Activated naive CD8-positive, alpha-beta T cell treated with anti-CD3 and anti-CD28 coated beads, Interleukin-2, amount 50 U/mL, for 24 hours (primary cell): ENCODE data around the gene VPS13D.
A peak's percentile ranks its signal among the peaks of the same experiment; 100 is the strongest.

ENCODE experiments used
- ATAC-seq: fragments of 150-1000 bp; cut with Tn5 transposase; one replicate; pipeline ENCODE4 v1.10.0; 2021
- DNase-seq: peaks from one replicate; pipeline ENCODE4 v3.0.0; 2021
- H3K27ac Mint-ChIP-seq: one replicate; pipeline ENCODE4 v1.8.0; 2021; ENCODE audit warnings: mild to moderate bottlenecking, mixed read lengths
- H3K27me3 Mint-ChIP-seq: one replicate; pipeline ENCODE4 v1.8.0; 2021; ENCODE audit warnings: mixed read lengths
- H3K36me3 Mint-ChIP-seq: one replicate; pipeline ENCODE4 v1.8.0; 2021; ENCODE audit warnings: low read depth, mixed read lengths
- H3K4me1 Mint-ChIP-seq: one replicate; pipeline ENCODE4 v1.8.0; 2021; ENCODE audit warnings: mixed read lengths
- H3K4me3 Mint-ChIP-seq: one replicate; pipeline ENCODE4 v1.8.0; 2021; ENCODE audit warnings: mild to moderate bottlenecking, moderate library complexity, mixed read lengths
- H3K9me3 Mint-ChIP-seq: one replicate; pipeline ENCODE4 v1.8.0; 2021; ENCODE audit warnings: mixed read lengths

Gene VPS13D

DNA sequence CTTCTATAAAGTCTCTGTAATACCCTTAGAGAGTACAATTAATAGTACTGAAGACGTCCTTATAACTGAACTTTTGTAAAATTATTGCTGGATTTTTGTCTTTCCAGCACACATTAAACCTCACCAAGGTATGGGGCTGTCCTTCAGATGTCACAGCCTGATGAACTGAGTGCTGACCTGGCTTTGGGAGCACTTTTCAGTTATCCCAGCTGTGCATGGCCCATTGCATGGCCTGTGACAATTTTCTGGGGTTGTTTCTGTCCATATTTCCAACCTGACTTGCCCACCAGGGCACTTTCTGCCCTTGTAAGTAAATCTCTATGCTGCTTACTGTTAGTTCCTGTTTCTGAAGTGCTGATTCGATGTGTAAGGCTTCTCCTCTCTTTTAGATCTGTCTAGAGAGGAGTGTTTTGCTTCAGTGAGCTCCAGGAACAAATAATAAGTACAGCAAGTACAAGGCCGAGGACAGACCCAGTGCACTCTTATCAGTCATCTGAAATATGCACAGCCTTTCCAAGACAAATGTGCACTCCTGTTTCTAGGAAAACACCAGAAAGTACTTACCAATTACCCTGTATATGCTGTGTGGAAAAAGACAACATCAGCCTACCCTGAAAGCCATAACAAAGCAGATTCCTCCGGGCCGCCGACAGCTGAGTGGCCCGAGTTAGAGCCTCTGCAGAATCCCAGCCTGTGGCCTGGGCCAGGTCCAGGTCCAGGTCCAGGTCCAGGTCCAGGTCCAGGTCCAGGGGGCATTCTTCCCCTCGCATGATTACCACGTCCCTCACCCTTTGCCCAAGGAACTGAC lies 266.5 kb downstream of the VPS13D start:
- Mint-ChIP-seq H3K4me3 (no peak overlapping the region), H3K27ac (no peak overlapping the region), H3K36me3 (peaks cover 42% of the 10 kb centered on the region), H3K4me1 (peaks cover 38% of the 10 kb centered on the region), H3K27me3 (no peaks in the 10 kb centered on the region), H3K9me3 (no peaks in the 10 kb centered on the region)
- ATAC-seq (no peak), DNase-seq (no peak)

DNA sequence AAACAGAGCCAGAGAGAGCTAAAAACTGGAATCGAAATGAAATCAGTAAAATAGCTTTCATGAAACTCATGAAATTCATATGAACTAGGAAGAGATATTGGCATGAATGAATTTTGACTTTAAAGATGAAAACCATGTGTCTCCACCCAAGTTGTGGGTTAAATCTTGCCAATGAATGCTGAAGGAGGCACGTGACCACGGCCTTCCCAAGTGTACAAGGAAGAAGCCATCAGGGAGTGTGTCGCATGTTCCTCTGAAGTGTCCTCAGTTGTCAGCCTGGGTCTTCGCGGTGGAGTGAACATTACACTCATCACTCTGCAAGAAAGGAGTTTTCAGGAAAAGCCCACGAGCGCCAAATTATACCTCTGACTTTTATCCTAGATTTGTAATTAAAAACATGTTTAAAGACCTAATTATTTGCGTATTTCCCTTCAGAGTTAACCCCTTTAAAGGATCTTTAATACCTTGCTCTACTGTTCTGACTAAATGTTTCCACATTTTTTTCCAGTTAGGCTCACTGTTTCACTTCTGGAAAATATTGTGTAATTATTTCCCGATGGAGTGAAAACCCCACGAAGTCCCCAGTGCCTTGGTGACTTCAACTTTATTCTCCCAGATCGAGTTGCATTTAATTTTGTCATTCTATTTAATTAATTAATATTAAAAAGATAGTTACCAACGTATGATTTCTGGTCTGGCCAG lies 269.9 kb downstream of the VPS13D start:
- no peaks in the 10 kb centered on the region for H3K27me3 Mint-ChIP-seq
- H3K4me3 Mint-ChIP-seq: no peak overlapping the region
- H3K27ac Mint-ChIP-seq: peak overlapping the region; percentile 85
- no peaks in the 10 kb centered on the region for H3K9me3 Mint-ChIP-seq
- ATAC-seq (no peak), DNase-seq (no peak)
- peaks cover 64% of the 10 kb centered on the region for H3K4me1 Mint-ChIP-seq
- peaks cover 45% of the 10 kb centered on the region for H3K36me3 Mint-ChIP-seq

DNA sequence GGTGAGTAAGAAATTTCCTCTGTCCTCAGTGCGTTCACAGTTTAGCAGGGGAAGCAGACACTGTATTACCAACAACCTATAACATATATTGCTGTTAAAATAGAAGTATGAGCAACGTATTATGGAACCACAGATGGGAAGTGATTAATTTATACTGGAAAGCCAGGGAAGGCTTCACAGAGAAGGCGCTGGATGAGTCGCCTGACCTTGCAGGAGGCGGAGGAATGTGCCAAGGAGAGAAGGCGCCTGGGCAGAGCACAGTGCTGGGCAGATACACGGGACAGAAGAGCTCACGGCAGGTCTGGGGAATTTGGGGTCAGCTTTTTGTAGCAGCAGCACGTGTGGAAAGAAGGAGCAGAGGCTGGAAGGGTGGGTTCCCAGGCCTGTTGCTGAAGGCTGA lies 271.8 kb downstream of the VPS13D start:
- Mint-ChIP-seq H3K4me3 (peak overlapping the region; percentile 9), H3K36me3 (peaks cover 54% of the 10 kb centered on the region), H3K27ac (peak overlapping the region; percentile 93), H3K9me3 (no peaks in the 10 kb centered on the region), H3K27me3 (no peaks in the 10 kb centered on the region), H3K4me1 (peaks cover 68% of the 10 kb centered on the region)
- DNase-seq (no peak), ATAC-seq (no peak)

DNA sequence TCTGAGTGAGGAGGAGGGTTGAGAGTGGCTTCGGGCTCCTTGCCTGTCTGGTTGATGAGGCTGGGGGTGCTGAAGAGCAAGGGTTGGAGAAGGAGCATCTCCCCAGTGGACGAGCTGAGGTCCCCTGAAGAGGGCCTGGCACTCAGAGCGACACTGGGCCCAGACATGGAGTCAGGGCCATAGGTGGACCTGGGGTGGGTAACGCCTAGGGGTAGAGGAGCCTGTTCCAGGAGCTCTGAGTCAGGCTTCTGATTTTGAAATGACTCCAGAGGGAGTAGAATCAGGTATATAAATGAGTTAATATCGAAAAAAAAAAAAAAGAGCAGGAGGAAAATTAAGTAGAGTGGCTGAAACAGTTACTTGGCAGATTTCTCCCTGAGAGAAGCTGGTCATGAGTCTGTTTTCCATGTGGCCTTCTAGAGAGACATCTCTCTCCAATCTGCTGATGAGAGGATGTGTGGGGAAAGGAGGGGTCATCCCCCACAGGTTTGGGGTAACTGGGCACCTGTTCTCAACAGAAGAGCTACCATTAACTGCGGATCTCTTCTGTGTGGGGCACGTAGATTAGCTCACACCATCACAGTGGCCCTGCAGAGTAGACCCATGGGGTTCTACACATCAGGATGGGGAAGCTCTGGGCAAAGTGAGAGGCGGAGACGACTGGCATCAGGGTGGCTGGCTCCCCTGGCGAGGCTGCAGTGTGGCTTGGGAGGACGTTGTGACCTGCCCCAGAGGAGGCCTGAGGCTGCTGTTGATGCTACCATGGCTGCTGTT lies 272.7 kb downstream of the VPS13D start:
- no peaks in the 10 kb centered on the region for H3K27me3 Mint-ChIP-seq
- H3K36me3 Mint-ChIP-seq: peaks cover 50% of the 10 kb centered on the region
- no peaks in the 10 kb centered on the region for H3K9me3 Mint-ChIP-seq
- DNase-seq (no peak), ATAC-seq (peak; percentile 91)
- peak overlapping the region; percentile 22 for H3K4me3 Mint-ChIP-seq
- peaks cover 66% of the 10 kb centered on the region for H3K4me1 Mint-ChIP-seq
- H3K27ac Mint-ChIP-seq: peak overlapping the region; percentile 93

DNA sequence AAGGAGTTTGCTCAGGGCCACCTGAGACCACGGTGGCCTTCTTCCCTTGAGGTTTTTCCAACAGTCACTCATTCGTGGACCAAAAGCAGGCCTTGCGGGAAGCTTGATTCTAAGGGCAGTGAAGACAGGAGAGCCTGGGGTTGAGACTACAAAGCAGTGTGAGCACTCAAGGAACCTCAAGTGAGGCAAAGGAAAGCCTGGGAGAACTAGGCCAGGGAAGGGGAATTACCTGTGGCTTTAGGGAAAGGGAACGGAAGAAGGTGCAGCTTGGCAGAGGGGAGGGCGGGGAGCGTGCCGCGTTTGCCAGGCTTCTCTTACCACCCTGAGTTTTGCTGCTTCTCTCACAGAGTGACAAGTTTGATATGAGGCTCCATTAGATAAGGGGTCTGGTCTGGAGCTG lies 273.9 kb downstream of the VPS13D start:
- no peak for ATAC-seq
- H3K4me3 Mint-ChIP-seq: no peak overlapping the region
- H3K36me3 Mint-ChIP-seq: peaks cover 47% of the 10 kb centered on the region

DNA sequence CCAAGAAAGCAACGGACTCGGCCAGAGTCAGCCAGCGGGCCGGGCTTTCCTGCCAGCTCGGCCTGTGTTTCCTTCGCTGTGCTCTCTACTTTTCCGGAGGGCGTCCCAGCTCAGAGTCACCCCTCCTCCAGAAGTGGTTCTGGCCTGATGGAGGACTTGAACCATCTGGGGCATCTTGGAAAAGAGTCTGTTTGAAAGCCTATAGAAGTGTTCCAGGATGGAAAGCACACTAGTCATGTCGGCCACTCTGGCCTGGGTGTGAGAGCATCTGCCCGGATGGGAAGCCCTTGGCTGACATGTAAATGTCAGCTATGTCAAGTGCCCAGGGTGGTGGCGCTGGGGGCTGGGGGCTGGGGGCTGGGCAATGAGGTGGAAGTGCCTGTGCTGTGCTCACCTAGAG lies 274.8 kb downstream of the VPS13D start:
- Mint-ChIP-seq H3K4me1 (peaks cover 75% of the 10 kb centered on the region), H3K27me3 (no peaks in the 10 kb centered on the region), H3K36me3 (peaks cover 46% of the 10 kb centered on the region), H3K27ac (no peak overlapping the region), H3K4me3 (no peak overlapping the region), H3K9me3 (no peaks in the 10 kb centered on the region)
- ATAC-seq (no peak), DNase-seq (no peak)

More for the DNA sequence above, 273.9 kb downstream of the VPS13D start:
- Mint-ChIP-seq H3K4me1 (peaks cover 76% of the 10 kb centered on the region), H3K27me3 (no peaks in the 10 kb centered on the region), H3K27ac (peak overlapping the region; percentile 61), H3K9me3 (no peaks in the 10 kb centered on the region)
- no peak for DNase-seq

DNA sequence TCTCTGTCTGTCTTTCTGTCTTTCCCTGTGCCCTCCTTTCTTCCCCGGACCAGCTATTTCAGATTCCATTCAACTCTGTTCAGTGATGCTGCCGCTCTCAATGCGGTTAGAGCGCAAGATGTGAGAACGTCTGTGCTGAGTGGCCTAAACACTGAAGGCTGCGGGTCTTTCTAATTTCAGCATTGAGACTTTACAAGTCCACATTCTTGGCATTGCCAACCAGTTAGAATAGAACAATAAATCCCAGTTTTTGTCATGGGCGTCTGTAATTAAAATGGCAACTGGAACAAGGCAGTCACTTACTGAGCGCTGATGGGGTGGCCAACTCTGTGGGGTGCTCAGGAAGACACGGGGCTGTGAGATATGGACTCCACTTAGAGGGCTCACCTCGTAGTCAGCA lies 275.4 kb downstream of the VPS13D start:
- DNase-seq (no peak), ATAC-seq (no peak)
- Mint-ChIP-seq H3K9me3 (no peaks in the 10 kb centered on the region), H3K4me3 (no peak overlapping the region), H3K27me3 (no peaks in the 10 kb centered on the region), H3K36me3 (peaks cover 46% of the 10 kb centered on the region), H3K27ac (peak overlapping the region; percentile 55), H3K4me1 (peaks cover 75% of the 10 kb centered on the region)

DNA sequence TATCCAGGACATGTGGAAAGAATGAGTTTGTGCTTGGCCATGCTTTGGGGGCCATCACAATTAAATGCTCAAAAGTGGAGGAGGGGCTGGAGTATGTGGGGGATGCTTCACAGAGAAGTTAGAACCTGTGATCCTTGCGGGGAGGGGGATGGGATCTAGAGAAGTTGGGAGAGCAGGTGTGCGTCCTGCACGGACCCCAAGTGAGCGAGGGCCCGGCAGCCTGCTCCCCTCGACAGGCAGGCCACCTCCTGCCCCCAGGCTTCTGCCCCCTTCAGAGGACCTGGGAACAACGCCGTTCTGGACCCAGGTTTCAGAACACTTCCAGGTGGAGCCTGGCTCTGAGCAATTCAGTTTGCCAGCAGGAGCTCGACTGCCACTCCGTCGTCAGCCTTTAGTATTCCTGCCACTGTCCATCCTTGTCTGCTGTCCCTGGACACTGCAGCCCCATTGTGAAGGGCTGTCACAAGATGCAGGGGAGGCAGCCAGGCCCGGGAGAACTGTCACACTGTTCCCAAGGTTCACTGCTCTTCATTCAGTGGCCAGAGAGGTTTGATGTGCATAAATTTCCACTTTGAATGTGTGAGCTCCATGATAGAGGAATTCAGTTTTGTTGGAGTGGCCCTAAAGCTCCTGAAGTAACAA lies 275.9 kb downstream of the VPS13D start:
- peaks cover 2% of the 10 kb centered on the region for H3K27me3 Mint-ChIP-seq
- ATAC-seq: no peak
- H3K27ac Mint-ChIP-seq: peak overlapping the region; percentile 59
- peaks cover 76% of the 10 kb centered on the region for H3K4me1 Mint-ChIP-seq
- no peaks in the 10 kb centered on the region for H3K9me3 Mint-ChIP-seq
- H3K4me3 Mint-ChIP-seq: no peak overlapping the region
- H3K36me3 Mint-ChIP-seq: peaks cover 51% of the 10 kb centered on the region
- no peak for DNase-seq

DNA sequence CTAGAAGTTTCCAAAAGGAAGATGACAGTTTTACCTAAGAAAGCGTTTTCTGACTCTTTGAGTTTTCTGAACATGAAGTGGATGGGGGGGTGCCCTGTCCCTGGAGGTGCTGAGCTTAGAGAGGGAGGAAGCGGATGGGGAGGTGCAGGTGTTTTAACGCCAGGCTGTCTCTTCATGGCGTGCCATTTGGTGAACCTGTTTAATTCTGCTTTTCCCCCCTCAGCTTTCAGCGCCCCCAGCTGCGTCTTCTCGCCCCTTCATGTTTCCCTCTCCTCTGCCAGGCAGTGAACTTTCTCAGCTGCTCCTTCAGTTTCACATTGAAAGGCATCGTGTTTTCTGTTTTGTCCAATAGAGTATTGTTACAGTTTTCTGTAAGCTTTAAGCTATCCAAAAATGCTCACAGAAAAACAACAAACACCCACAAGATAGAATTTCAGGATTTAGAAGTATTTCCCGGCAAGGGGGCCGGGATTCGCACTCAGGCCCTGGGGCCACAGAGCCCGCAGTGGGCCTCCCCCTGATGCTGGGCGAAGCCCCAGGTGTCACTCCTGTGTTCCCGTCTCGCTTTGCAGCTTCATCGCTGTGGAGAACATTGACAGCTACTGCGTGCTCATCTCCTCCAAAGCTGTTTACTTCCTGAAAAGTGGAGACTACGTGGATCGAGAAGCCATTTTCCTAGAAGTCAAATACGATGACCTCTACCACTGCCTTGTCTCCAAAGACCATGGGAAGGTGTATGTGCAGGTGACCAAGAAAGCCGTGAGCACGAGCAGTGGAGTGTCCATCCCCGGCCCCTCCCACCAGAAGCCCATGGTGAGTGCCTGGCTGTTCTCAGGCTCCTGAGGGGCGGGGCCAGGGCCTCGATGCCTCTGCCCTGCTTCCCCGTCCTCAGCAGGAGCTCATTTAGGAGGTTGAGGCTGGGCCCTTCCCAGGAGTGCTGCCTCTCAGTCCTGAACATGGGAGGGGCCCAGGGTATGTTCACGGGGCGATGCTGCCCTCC lies 276.8 kb downstream of the VPS13D start:
- Mint-ChIP-seq H3K9me3 (no peaks in the 10 kb centered on the region), H3K36me3 (peaks cover 49% of the 10 kb centered on the region), H3K27ac (peak overlapping the region; percentile 59), H3K4me1 (peaks cover 76% of the 10 kb centered on the region), H3K27me3 (peaks cover 2% of the 10 kb centered on the region), H3K4me3 (no peak overlapping the region)
- ATAC-seq (no peak), DNase-seq (no peak)

DNA sequence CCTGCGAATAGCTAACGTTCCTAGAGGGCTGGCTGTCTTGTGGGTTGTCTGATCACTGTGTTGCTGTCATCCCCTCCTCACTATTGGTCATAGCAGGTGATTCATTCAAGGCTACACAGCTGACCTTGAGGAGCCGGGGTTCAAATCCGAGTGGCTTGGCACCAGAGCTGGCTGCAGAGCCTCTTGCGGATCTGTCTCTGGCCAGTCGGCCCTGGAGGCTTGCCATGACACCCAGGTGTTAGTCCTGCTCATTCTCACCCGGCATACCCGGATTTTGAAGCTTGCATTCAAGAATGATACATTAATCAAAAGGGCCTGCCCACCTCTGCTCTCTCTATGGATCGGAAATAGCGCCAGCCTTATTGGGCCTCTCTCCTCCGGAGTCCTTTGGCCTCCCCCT lies 277.8 kb downstream of the VPS13D start:
- peak overlapping the region; percentile 20 for H3K27ac Mint-ChIP-seq
- H3K27me3 Mint-ChIP-seq: peaks cover 2% of the 10 kb centered on the region
- H3K4me3 Mint-ChIP-seq: no peak overlapping the region
- no peak for DNase-seq
- no peak for ATAC-seq
- H3K4me1 Mint-ChIP-seq: peaks cover 75% of the 10 kb centered on the region
- peaks cover 49% of the 10 kb centered on the region for H3K36me3 Mint-ChIP-seq
- no peaks in the 10 kb centered on the region for H3K9me3 Mint-ChIP-seq

DNA sequence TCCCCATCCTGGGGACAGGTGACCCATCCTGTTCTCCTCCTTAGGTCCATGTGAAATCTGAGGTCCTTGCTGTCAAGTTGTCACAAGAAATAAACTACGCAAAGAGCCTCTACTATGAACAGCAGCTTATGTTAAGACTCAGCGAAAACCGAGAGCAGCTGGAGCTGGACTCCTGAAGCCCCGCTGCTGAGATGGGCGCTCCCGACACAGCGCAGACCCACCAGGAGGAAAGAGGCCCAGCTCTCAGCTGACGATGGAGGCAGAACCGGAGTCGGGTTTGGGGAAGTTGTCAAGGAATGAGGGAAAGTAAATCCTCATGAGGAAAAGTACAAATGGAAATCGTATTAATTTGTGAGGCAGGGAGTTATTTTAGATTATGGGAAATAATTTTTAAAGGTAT lies 279.0 kb downstream of the VPS13D start:
- DNase-seq: no peak
- Mint-ChIP-seq H3K4me1 (peaks cover 77% of the 10 kb centered on the region), H3K9me3 (peaks cover 5% of the 10 kb centered on the region), H3K27ac (peak overlapping the region; percentile 87), H3K4me3 (peak overlapping the region; percentile 39), H3K36me3 (peaks cover 53% of the 10 kb centered on the region), H3K27me3 (peaks cover 2% of the 10 kb centered on the region)
- ATAC-seq: no peak

DNA sequence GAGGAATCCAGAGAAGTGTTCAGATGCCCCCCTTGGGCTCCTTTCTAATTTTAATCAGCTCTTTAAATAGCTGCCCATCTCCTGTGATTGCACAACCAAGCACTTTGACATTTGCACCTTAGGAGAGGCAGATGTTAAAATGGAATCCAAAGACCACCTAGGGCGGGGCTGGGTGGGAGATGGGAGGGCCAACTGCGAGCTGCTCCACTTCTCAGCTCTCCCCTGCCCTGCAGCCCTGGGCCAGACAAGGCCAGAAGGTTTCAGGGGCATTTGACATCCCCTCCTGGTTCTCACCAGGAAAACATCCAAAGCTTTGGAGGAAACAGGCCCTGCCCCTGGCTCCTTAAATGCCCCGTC lies 281.3 kb downstream of the VPS13D start:
- DNase-seq (no peak), ATAC-seq (no peak)
- Mint-ChIP-seq H3K4me3 (peak overlapping the region; percentile 79), H3K4me1 (peaks cover 81% of the 10 kb centered on the region), H3K36me3 (peaks cover 50% of the 10 kb centered on the region), H3K9me3 (peaks cover 5% of the 10 kb centered on the region), H3K27ac (peak overlapping the region; percentile 99), H3K27me3 (peaks cover 2% of the 10 kb centered on the region)
